Bronchial epithelial cell (primary cell): Measurements from ENCODE around the gene GNS. TPM values are rescaled to one million over a fixed set of nuclear protein-coding genes. Genes with fewer than 3 reads are reported as not detected.
A peak's percentile ranks its signal among the peaks of the same experiment; 100 is the strongest.

Experiments
- DNase-seq: peaks from one replicate; pipeline ENCODE4 v3.0.0-alpha.2; 2010; ENCODE audit warnings: low read depth
- FAIRE-seq: peaks from 2 replicates; lab custom pipeline; 2011; peaks lifted over from hg19 to GRCh38; lab: Jason Lieb, UNC
- H3K27me3 ChIP-seq: 2 replicates; pipeline ENCODE4 v1.5.1; 2011; ENCODE audit warnings: low read length; ENCODE audit not compliant: control insufficient read depth, insufficient read depth
- H3K36me3 ChIP-seq: 2 replicates; pipeline ENCODE4 v1.5.1; 2011; ENCODE audit warnings: low read length; ENCODE audit not compliant: control insufficient read depth, insufficient read depth
- H3K4me3 ChIP-seq: 2 replicates; pipeline ENCODE4 v1.5.1; 2011; ENCODE audit warnings: mild to moderate bottlenecking, low read depth, low read length, control low read depth
- CTCF ChIP-seq: IDR thresholded peaks from 2 replicates; pipeline ENCODE4 v1.5.1; 2011; ENCODE audit warnings: mild to moderate bottlenecking, moderate library complexity, low read length, control low read depth, inconsistent platforms; ENCODE audit not compliant: insufficient read depth, severe bottlenecking
- total RNA-seq: library from RNA; depleted of rRNA; stranded (reverse); fragments of >200 nt; gene quantifications from 2 replicates; pipeline ENCODE4 v1.2.1, GENCODE V29; 2014

Gene GNS
- total RNA-seq, 1 donor from 2014 or later, result 99.0 TPM

DNA sequence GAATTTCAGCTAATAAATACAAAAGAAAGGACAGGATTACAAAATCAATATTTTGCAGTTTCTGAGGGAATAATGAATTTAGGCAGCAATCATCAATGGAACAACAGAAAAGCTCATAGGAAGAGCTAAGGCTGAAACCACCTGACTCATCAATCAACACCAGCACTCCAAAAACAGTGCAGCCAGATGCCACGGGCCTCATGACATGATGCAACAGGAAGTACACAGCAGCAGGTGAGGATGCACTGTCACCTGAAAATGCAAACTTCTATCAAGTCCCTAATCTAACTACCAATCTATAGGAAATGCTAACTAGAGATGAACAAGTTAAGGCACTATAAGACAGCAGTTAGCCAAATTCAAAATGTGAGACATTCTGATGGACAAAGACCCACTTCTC, 21.7 kb downstream of the GNS start:
- Histone ChIP-seq H3K4me3 (no peak overlapping the region), H3K36me3 (peaks cover 2% of the 10 kb centered on the region), H3K27me3 (no peaks in the 10 kb centered on the region)
- no peak for TF ChIP-seq CTCF
- no peak for FAIRE-seq
- peak; percentile 64 for DNase-seq

DNA sequence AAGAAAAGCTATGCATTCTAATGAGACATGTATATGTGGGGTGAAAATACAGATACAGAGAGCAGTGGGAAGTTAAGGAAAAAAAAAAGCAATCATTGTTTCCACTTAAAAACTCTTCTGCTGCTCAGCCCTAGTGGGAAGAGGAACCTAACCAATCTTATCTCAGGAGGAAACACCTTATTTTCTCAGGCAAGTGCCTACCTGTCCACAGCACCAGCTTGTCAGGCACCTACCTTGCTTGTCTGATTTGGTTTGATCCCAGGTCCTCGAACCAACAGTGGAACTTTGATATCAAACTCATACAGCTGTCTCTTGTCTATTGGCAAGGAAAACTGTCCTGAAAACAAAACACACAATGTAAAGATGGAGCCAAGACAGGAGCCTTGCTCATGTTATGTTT, 22.4 kb downstream of the GNS start:
- no peaks in the 10 kb centered on the region for H3K27me3 ChIP-seq
- TF ChIP-seq CTCF, result no peak
- FAIRE-seq, result no peak
- DNase-seq, result peak; percentile 67
- no peak overlapping the region for H3K4me3 ChIP-seq
- peaks cover 2% of the 10 kb centered on the region for H3K36me3 ChIP-seq

DNA sequence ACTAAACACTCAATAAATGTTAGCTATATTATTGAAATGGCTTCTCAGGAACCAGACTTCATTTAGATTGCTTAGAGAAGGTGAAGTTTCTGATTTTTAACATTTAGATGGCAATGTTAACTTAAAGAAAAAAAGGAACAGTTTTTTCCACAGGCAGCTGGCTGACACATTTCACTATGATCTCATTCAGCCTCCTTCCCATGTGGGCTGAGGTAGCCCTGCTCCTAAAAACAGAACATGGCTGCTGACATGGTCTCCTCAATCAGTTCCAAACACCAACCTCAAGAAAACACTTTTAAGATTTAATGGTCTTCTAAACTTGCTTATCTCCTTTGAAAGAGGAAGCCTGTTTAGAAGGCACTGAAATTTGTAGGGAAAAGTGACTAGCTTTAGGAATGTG, 23.8 kb downstream of the GNS start:
- H3K36me3 ChIP-seq, result peaks cover 3% of the 10 kb centered on the region
- DNase-seq (no peak), FAIRE-seq (no peak)
- H3K27me3 ChIP-seq, result no peaks in the 10 kb centered on the region
- no peak overlapping the region for H3K4me3 ChIP-seq
- TF ChIP-seq CTCF, result no peak

DNA sequence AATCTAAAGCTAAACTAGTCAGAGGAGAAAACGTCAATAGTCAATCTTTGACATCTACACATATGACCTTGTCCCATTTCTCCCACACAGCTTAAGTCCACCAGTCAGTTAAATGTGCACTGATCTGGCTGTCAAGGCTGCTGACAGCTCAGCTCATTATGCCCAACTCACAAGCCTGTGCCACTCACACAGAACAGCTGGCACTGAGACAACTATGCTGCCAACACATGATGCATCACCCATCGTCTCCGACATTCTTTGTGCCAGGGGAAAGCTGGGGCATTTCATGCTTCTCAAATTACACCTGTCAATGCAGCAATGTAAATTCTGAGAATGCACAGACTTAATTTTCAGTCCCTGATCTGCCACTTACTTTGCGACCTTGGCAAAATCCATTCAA, 25.3 kb downstream of the GNS start:
- FAIRE-seq (peak; percentile 94), DNase-seq (peak; percentile 95)
- Histone ChIP-seq H3K27me3 (no peaks in the 10 kb centered on the region), H3K36me3 (peaks cover 1% of the 10 kb centered on the region), H3K4me3 (no peak overlapping the region)
- no peak for TF ChIP-seq CTCF

DNA sequence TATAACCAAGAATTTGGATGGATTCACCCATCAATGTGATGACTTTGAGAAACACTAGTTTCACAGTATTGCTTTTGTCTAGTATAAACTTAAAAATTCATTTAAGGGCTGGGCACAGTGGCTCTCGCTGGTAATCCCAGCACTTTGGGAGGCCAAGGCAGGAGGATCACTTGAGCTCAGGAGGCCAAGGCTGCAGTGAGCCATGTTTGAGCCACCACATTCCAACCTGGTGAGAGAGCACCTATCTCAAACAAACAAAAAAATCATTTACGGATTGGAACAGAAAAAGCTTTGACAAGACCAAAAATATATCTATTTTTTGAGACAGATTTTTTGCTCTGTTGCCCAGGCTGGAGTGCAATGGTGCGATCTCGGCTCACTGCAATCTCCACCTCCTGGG, 27.5 kb downstream of the GNS start:
- TF ChIP-seq CTCF, result no peak
- Histone ChIP-seq H3K36me3 (peaks cover 1% of the 10 kb centered on the region), H3K4me3 (no peak overlapping the region), H3K27me3 (no peaks in the 10 kb centered on the region)
- FAIRE-seq (no peak), DNase-seq (no peak)

GRCh38 chr12:64730588-64730969, 28.6 kb downstream of the GNS start:
- DNase-seq, result no peak
- Histone ChIP-seq H3K27me3 (no peaks in the 10 kb centered on the region), H3K4me3 (no peak overlapping the region), H3K36me3 (peaks cover 1% of the 10 kb centered on the region)
- no peak for TF ChIP-seq CTCF
- no peak for FAIRE-seq
